ENCODE data around the gene DUSP23. TPM values are rescaled to one million over a fixed set of nuclear protein-coding genes. Genes with fewer than 3 reads are reported as not detected.

The DUSP23 gene
- total RNA-seq, 1 donor from 2014 or later = 16.5 TPM

DNA sequence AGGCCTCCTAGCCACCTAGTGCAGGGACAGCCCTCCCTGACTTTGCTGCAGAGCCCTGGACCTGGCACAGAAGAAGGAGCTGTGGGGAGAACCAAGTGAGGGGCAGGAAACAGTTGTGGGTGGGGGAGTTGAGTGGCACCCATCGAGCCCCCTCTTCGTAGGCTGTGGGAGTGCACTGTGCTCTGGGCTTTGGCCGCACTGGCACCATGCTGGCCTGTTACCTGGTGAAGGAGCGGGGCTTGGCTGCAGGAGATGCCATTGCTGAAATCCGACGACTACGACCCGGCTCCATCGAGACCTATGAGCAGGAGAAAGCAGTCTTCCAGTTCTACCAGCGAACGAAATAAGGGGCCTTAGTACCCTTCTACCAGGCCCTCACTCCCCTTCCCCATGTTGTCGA is 1.2 kb downstream of the DUSP23 start:
- H3K4me1 Mint-ChIP-seq (ENCODE audit: unreplicated experiment) = peaks cover 6% of the 10 kb centered on the region
- DNase-seq (ENCODE audit: extremely low spot score, unreplicated experiment) = no peak
- H3K4me3 Mint-ChIP-seq (ENCODE audit: unreplicated experiment) = peak overlapping the region; percentile 74
- no peaks in the 10 kb centered on the region for H3K9me3 Mint-ChIP-seq (ENCODE audit: unreplicated experiment)
- no peak overlapping the region for H3K27ac Mint-ChIP-seq (ENCODE audit: unreplicated experiment)
- TF ChIP-seq, protein P1, sequence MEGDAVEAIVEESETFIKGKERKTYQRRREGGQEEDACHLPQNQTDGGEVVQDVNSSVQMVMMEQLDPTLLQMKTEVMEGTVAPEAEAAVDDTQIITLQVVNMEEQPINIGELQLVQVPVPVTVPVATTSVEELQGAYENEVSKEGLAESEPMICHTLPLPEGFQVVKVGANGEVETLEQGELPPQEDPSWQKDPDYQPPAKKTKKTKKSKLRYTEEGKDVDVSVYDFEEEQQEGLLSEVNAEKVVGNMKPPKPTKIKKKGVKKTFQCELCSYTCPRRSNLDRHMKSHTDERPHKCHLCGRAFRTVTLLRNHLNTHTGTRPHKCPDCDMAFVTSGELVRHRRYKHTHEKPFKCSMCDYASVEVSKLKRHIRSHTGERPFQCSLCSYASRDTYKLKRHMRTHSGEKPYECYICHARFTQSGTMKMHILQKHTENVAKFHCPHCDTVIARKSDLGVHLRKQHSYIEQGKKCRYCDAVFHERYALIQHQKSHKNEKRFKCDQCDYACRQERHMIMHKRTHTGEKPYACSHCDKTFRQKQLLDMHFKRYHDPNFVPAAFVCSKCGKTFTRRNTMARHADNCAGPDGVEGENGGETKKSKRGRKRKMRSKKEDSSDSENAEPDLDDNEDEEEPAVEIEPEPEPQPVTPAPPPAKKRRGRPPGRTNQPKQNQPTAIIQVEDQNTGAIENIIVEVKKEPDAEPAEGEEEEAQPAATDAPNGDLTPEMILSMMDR (IDR thresholded peaks at IDR 0.05) = no peak
- H3K27me3 Mint-ChIP-seq (ENCODE audit: unreplicated experiment) = no peaks in the 10 kb centered on the region
- no peaks in the 10 kb centered on the region for H3K36me3 Mint-ChIP-seq (ENCODE audit: unreplicated experiment)

DNA sequence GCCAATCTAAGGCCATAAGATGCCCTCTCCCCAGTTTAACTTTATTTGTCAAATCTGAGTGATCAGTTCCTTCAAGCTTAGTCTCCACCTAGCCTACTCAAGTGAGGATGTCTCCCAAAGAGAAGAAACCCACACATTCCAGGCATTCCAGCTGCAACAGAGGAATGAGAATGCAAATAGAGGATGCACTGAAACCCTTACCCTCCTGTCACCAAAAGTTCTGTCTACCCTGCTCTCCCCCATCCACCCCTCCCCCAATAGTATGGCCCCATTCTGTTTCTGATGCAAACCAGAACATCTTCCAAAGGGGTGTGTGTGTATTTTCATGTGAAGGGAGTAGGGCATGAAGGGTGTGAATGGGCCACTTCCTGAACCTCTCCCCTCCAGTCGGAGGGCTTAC is 3.0 kb downstream of the DUSP23 start:
- TF ChIP-seq, protein P1 (IDR thresholded peaks at IDR 0.05) = no peak
- peaks cover 6% of the 10 kb centered on the region for H3K4me1 Mint-ChIP-seq (ENCODE audit: unreplicated experiment)
- no peaks in the 10 kb centered on the region for H3K36me3 Mint-ChIP-seq (ENCODE audit: unreplicated experiment)
- no peak overlapping the region for H3K27ac Mint-ChIP-seq (ENCODE audit: unreplicated experiment)
- H3K4me3 Mint-ChIP-seq (ENCODE audit: unreplicated experiment) = no peak overlapping the region
- DNase-seq (ENCODE audit: extremely low spot score, unreplicated experiment) = no peak
- H3K27me3 Mint-ChIP-seq (ENCODE audit: unreplicated experiment) = no peaks in the 10 kb centered on the region
- H3K9me3 Mint-ChIP-seq (ENCODE audit: unreplicated experiment) = no peaks in the 10 kb centered on the region

DNA sequence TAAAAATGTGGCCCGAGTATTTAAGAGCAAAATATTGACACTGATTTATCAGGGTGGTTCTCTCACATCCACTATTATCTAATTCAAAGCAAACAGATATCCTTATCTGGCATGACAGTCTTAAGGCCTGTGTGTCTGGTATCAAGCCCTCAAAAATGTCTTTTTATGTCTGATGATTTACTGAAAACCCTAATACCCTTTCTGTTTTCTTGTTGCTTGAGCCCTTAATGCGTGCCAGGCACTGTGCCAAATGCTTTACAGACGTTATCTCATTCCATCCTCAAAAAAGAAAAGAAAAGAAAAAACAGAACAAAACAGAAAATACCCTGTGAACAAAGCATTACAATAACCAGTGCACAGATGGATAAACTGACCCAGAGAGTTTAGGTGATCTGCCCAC is 5.7 kb downstream of the DUSP23 start:
- TF ChIP-seq, protein P1 (IDR thresholded peaks at IDR 0.05) = no peak
- no peak for DNase-seq (ENCODE audit: extremely low spot score, unreplicated experiment)
- Mint-ChIP-seq H3K36me3 (ENCODE audit: unreplicated experiment) (no peaks in the 10 kb centered on the region), H3K9me3 (ENCODE audit: unreplicated experiment) (no peaks in the 10 kb centered on the region), H3K27me3 (ENCODE audit: unreplicated experiment) (peaks cover 6% of the 10 kb centered on the region), H3K27ac (ENCODE audit: unreplicated experiment) (no peak overlapping the region), H3K4me3 (ENCODE audit: unreplicated experiment) (no peak overlapping the region), H3K4me1 (ENCODE audit: unreplicated experiment) (peaks cover 1% of the 10 kb centered on the region)

DNA sequence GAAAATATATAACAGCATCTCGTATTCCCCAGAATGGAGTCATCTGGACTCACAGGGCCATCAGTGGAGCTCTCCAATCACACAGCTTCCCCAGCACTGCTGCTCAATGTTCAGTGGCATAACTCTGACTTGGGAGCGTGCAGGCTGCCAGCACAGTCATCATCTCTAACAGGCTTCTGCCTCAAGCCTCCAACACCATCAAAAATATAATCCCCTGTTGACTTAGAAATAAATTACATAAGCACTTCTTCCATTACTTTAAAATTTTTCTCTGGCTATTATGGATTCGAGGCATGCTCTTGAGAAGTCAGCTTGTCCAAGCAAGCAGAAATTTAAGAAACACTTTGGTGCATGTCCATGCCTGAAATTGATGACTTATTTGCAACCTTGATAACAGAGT is 6.2 kb downstream of the DUSP23 start:
- Mint-ChIP-seq H3K9me3 (ENCODE audit: unreplicated experiment) (no peaks in the 10 kb centered on the region), H3K4me1 (ENCODE audit: unreplicated experiment) (no peaks in the 10 kb centered on the region), H3K36me3 (ENCODE audit: unreplicated experiment) (no peaks in the 10 kb centered on the region), H3K27me3 (ENCODE audit: unreplicated experiment) (peaks cover 12% of the 10 kb centered on the region), H3K4me3 (ENCODE audit: unreplicated experiment) (no peak overlapping the region), H3K27ac (ENCODE audit: unreplicated experiment) (no peak overlapping the region)
- no peak for DNase-seq (ENCODE audit: extremely low spot score, unreplicated experiment)
- TF ChIP-seq, protein P1 (IDR thresholded peaks at IDR 0.05) = no peak

DNA sequence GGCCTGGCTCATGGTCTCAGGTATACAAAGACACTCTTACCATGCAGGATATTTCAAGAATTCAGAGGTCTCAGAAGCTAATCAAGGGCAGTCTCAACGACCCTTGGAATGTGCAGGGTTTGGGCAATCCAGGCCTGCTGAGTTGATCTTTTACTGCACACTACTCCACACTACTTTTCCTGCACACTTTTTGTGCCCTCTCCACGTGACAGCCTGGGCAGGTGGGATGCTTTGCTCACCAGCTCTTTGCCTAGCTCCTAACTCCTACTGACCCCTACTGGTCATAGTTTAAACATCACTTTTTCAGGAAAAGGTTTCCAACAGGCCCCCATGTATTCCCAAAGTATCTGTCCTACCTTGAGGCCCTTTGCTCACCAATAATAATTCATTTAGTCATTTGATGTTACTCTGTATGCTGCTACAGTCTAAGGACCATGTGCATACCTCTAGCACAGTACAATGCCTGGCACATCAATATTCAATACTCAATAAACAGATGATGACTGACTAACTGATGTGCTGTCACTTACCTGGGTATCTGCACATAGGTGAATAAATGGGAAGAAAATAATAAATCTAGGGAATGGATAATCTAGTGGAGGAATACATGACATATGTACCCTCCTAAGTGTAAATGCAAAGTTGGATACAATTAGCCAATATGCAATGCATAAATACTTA is 9.6 kb downstream of the DUSP23 start:
- Mint-ChIP-seq H3K36me3 (ENCODE audit: unreplicated experiment) (no peaks in the 10 kb centered on the region), H3K27ac (ENCODE audit: unreplicated experiment) (no peak overlapping the region)

More for the DNA sequence above, 9.6 kb downstream of the DUSP23 start:
- Mint-ChIP-seq H3K27me3 (ENCODE audit: unreplicated experiment) (peaks cover 30% of the 10 kb centered on the region), H3K4me3 (ENCODE audit: unreplicated experiment) (no peak overlapping the region), H3K9me3 (ENCODE audit: unreplicated experiment) (no peaks in the 10 kb centered on the region), H3K4me1 (ENCODE audit: unreplicated experiment) (no peaks in the 10 kb centered on the region)
- TF ChIP-seq, protein P1 (IDR thresholded peaks at IDR 0.05) = peak; percentile 59
- no peak for DNase-seq (ENCODE audit: extremely low spot score, unreplicated experiment)

Data from osteocyte (in vitro differentiated cells).